ENCODE results near the gene VPS52. TPM values are rescaled to one million over a fixed set of nuclear protein-coding genes. Genes with fewer than 3 reads are reported as not detected.

The VPS52 gene
- total RNA-seq, 2 experiments from 2014 or later, result 50.4 to 73.5 TPM

DNA sequence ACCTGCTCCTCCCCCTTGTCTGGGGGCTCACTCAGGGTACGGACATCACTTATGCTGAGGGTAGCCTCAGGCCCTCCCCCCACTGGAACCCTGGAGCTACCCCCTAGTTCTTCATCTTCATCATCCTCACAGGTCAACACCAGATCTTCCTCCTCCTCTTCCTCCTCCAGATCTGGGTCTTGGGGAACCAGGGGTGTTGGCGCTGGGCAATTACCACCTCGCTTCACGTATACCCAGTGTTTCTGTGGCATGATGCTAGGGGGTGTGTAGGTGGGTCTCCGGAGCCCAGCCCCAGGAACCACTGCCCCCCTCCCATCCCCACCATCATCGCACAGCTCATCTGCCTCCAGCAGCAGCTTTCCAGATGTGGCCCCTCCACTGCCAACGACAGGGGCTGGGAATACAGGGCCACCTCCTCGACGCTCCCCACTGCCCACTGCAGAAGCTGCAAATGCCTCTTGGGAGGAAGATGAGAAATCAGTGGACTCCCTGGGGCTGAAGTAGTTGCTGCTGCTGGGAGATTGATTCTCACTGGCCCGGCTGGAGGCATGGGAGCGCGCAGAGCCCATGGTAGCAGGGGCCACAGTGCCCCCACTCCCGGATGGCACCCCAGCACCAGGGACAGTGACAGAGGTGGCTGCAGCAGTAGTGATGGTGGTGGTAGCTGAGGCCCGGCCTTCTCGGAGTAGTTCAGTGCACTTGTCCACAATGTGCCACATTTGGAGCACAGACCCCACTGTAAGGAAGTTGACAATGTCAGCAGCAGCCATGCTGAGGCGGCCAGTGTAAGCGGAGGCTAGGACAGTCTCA is 44.3 kb upstream of the VPS52 start:
- no peaks in the 10 kb centered on the region for H3K9me2 ChIP-seq (ENCODE audit: insufficient read depth, low read length)
- H3K4me3 ChIP-seq (ENCODE audit: low read depth, low read length, poor library complexity, severe bottlenecking), result no peak overlapping the region
- intact Hi-C loops (cut with micrococcal nuclease; ENCODE audit: unreplicated experiment), result no loop called here
- no peak overlapping the region for H3K4me2 ChIP-seq (ENCODE audit: low read length)
- no peak for DNase-seq (ENCODE audit: low spot score)
- TF ChIP-seq, protein P1, sequence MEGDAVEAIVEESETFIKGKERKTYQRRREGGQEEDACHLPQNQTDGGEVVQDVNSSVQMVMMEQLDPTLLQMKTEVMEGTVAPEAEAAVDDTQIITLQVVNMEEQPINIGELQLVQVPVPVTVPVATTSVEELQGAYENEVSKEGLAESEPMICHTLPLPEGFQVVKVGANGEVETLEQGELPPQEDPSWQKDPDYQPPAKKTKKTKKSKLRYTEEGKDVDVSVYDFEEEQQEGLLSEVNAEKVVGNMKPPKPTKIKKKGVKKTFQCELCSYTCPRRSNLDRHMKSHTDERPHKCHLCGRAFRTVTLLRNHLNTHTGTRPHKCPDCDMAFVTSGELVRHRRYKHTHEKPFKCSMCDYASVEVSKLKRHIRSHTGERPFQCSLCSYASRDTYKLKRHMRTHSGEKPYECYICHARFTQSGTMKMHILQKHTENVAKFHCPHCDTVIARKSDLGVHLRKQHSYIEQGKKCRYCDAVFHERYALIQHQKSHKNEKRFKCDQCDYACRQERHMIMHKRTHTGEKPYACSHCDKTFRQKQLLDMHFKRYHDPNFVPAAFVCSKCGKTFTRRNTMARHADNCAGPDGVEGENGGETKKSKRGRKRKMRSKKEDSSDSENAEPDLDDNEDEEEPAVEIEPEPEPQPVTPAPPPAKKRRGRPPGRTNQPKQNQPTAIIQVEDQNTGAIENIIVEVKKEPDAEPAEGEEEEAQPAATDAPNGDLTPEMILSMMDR (conservative IDR thresholded peaks at IDR 0.05; ENCODE audit: low read length), result no peak
- TF ChIP-seq EZH2phosphoT487 (IDR thresholded peaks at IDR 0.05; ENCODE audit: borderline replicate concordance, low read depth, low read length), result no peak
- POLR2A ChIA-PET, result no interaction called here
- H3K36me3 ChIP-seq (ENCODE audit: insufficient read depth, low read length), result peaks cover 48% of the 10 kb centered on the region
- no peak overlapping the region for H2AFZ ChIP-seq (ENCODE audit: low read length)
- no peak overlapping the region for H3K27ac ChIP-seq (ENCODE audit: low read depth, low read length, poor library complexity, severe bottlenecking)
- no TSS peak for BruUV-seq (replicated peaks)
- H3K9me3 ChIP-seq (ENCODE audit: low read length), result no peaks in the 10 kb centered on the region
- peaks cover 59% of the 10 kb centered on the region for H3K4me1 ChIP-seq (ENCODE audit: insufficient read depth, low read length, poor library complexity, severe bottlenecking)
- peaks cover 52% of the 10 kb centered on the region for H3K79me2 ChIP-seq (ENCODE audit: insufficient read depth, low read depth, low read length)
- peaks cover 7% of the 10 kb centered on the region; the same call in 1 of the 2 replicates for H4K20me1 ChIP-seq (ENCODE audit: insufficient read depth, low read length)
- CTCF ChIA-PET (ENCODE audit: unreplicated experiment), result no interaction called here

DNA sequence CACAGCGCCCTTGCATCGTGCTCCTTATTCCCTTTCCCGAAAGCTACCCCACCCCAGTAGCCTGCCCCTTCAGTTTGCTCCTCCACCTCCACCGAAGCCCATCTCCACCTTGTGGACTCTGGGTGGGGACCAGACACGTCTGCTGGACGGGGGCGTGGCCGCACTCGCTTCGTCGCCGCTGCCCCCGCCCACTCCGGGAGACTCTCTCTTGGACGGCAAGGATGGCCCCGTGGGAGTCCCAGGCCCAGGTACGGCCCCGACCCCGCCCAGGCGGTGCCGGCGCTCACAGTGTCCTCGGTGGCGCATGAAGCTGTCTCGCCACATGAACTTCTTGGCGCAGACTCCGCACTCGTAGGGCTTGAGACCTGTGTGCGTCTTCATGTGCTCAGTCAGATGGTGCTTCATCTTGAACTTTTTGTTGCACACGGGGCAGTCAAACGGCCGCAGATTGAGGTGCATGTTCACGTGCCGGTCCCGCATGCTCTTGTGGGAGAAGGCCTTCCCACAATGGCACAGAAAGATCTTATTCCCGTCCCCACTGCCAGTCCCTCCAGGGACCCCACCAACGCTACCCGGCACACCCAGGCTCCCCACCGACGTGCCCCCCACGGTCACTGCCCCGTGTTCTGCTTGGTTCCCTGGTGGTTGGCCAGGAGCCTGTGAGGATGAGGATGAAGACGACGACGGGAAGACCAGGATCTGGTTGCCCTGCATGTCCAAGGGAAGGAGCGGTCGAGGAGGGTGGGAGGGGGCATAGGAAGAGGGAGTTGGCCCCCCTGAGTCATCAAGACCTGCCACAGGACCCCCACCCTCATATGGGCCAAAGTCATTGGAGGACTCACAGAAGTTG is 43.5 kb upstream of the VPS52 start:
- H3K79me2 ChIP-seq (ENCODE audit: insufficient read depth, low read depth, low read length), result peaks cover 52% of the 10 kb centered on the region
- intact Hi-C loops (cut with micrococcal nuclease; ENCODE audit: unreplicated experiment), result loop anchor here (1.0 to 5.0 kb wide), 3 partner anchors 16 to 97 kb away; partner anchors contain the start of gene PHF1

More for the DNA sequence above, 43.5 kb upstream of the VPS52 start:
- Histone ChIP-seq H3K4me3 (ENCODE audit: low read depth, low read length, poor library complexity, severe bottlenecking) (peak overlapping the region; percentile 84), H3K36me3 (ENCODE audit: insufficient read depth, low read length) (peaks cover 47% of the 10 kb centered on the region), H2AFZ (ENCODE audit: low read length) (no peak overlapping the region; the same call in 1 of the 2 replicates), H3K4me1 (ENCODE audit: insufficient read depth, low read length, poor library complexity, severe bottlenecking) (peaks cover 50% of the 10 kb centered on the region), H3K4me2 (ENCODE audit: low read length) (peak overlapping the region; percentile 79), H3K27ac (ENCODE audit: low read depth, low read length, poor library complexity, severe bottlenecking) (peak overlapping the region; percentile 94), H3K9me2 (ENCODE audit: insufficient read depth, low read length) (no peaks in the 10 kb centered on the region), H4K20me1 (ENCODE audit: insufficient read depth, low read length) (peaks cover 7% of the 10 kb centered on the region; the same call in 1 of the 2 replicates), H3K9me3 (ENCODE audit: low read length) (no peaks in the 10 kb centered on the region)
- no TSS peak for BruUV-seq (replicated peaks)
- TF ChIP-seq, protein P1 (conservative IDR thresholded peaks at IDR 0.05; ENCODE audit: low read length), result no peak
- TF ChIP-seq EZH2phosphoT487 (IDR thresholded peaks at IDR 0.05; ENCODE audit: borderline replicate concordance, low read depth, low read length), result no peak
- ChIA-PET CTCF (ENCODE audit: unreplicated experiment) (no interaction called here), POLR2A (no interaction called here)
- DNase-seq (ENCODE audit: low spot score), result no peak
